IMR-90 (cell line): Measurements from ENCODE around the gene TRPM4. TPM values are rescaled to one million over a fixed set of nuclear protein-coding genes. Genes with fewer than 3 reads are reported as not detected.
A peak's percentile ranks its signal among the peaks of the same experiment; 100 is the strongest.

ENCODE experiments used
- ATAC-seq: fragments of 200-7000 bp; cut with Tn5 transposase; 2 replicates; pipeline ENCODE4 v1.9.1; 2020; ENCODE audit warnings: low read depth, mild to moderate bottlenecking, moderate library complexity
- BruUV-seq: library from RNA; stranded (reverse); fragments of 400-500 nt; replicated peaks from 2 replicates; lab custom pipeline; 2021; lab: Mats Ljungman, UMichigan
- CTCF ChIA-PET: fragments of 300-600 bp; formaldehyde crosslinking; extraction: SDS; loops from one replicate; lab custom pipeline; 2021; ENCODE audit warnings: antibody characterized with exemption; lab: Yijun Ruan, JAX
- POLR2A ChIA-PET: fragments of 300-600 bp; sonication (Branson Sonifier 250); formaldehyde crosslinking; loops from one replicate; lab custom pipeline; 2022; ENCODE audit warnings: antibody characterized with exemption; ENCODE audit not compliant: unreplicated experiment; lab: Charles Lee
- DNase-seq: peaks from one replicate; pipeline ENCODE4 v3.0.0; 2013
- H2AFZ ChIP-seq: replicated peaks from 2 replicates; pipeline ENCODE3; 2013; ENCODE audit warnings: low read length, mild to moderate bottlenecking; ENCODE audit not compliant: poor library complexity
- H2AK5ac ChIP-seq: 2 replicates; pipeline ENCODE4 v1.6.1; 2013; ENCODE audit warnings: low read depth, low read length, inconsistent platforms
- H2AK9ac ChIP-seq: replicated peaks from 2 replicates; pipeline ENCODE3; 2013; ENCODE audit warnings: mild to moderate bottlenecking, low read depth, low read length, moderate library complexity; ENCODE audit not compliant: poor library complexity
- H2BK120ac ChIP-seq: 2 replicates; pipeline ENCODE4 v1.6.1; 2013; ENCODE audit warnings: low read depth, low read length, inconsistent platforms
- H2BK15ac ChIP-seq: 3 replicates; pipeline ENCODE4 v1.6.1; 2013; ENCODE audit warnings: low read depth, low read length, inconsistent platforms
- H2BK20ac ChIP-seq: 2 replicates; pipeline ENCODE4 v1.6.1; 2013; ENCODE audit warnings: low read depth, mild to moderate bottlenecking, inconsistent platforms, low read length, moderate library complexity
- H2BK5ac ChIP-seq: 2 replicates; pipeline ENCODE4 v1.6.1; 2013; ENCODE audit warnings: mild to moderate bottlenecking, low read depth, low read length, inconsistent platforms; ENCODE audit not compliant: poor library complexity, severe bottlenecking
- H3K14ac ChIP-seq: replicated peaks from 2 replicates; pipeline ENCODE4 v1.6.1; 2013; ENCODE audit warnings: low read depth, low read length, inconsistent platforms
- H3K18ac ChIP-seq: 2 replicates; pipeline ENCODE4 v1.6.1; 2013; ENCODE audit warnings: low read depth, low read length, control low read depth
- H3K23ac ChIP-seq: 2 replicates; pipeline ENCODE4 v1.6.1; 2013; ENCODE audit warnings: low read depth, low read length, inconsistent platforms
- H3K27ac ChIP-seq: 2 replicates; pipeline ENCODE4 v1.5.1; 2013; ENCODE audit warnings: mild to moderate bottlenecking, control low read depth, low read length; ENCODE audit not compliant: insufficient read depth
- H3K27me3 ChIP-seq: 2 replicates; pipeline ENCODE4 v1.6.1; 2013; ENCODE audit warnings: low read length; ENCODE audit not compliant: control insufficient read depth, insufficient read depth
- H3K36me3 ChIP-seq: 2 replicates; pipeline ENCODE4 v1.6.1; 2013; ENCODE audit warnings: low read length, mixed read lengths; ENCODE audit not compliant: control insufficient read depth, insufficient read depth
- H3K4ac ChIP-seq: 2 replicates; pipeline ENCODE4 v1.6.1; 2013; ENCODE audit warnings: low read depth, low read length, inconsistent platforms
- H3K4me1 ChIP-seq: 2 replicates; pipeline ENCODE4 v1.6.1; 2013; ENCODE audit warnings: low read length, mixed read lengths; ENCODE audit not compliant: control insufficient read depth, insufficient read depth
- H3K4me2 ChIP-seq: 2 replicates; pipeline ENCODE4 v1.6.1; 2013; ENCODE audit warnings: low read depth, mild to moderate bottlenecking, control low read depth, low read length, moderate library complexity
- H3K4me3 ChIP-seq: 2 replicates; pipeline ENCODE4 v1.5.1; 2013; ENCODE audit warnings: low read depth, mild to moderate bottlenecking, control low read depth, low read length, moderate library complexity; ENCODE audit not compliant: insufficient read depth
- H3K56ac ChIP-seq: 2 replicates; pipeline ENCODE4 v1.6.1; 2013; ENCODE audit warnings: low read length, inconsistent platforms; ENCODE audit not compliant: insufficient read depth; ENCODE audit errors: extremely low read depth
- H3K79me1 ChIP-seq, 2 experiments: 2 replicates each; pipeline ENCODE4 v1.6.1; 2013; ENCODE audit warnings: low read length in 2 of 2, inconsistent platforms in 1 of 2, low read depth in 1 of 2
- H3K9ac ChIP-seq: 2 replicates; pipeline ENCODE4 v1.6.1; 2013; ENCODE audit warnings: low read depth, low read length, control low read depth
- H3K9me1 ChIP-seq: 2 replicates; pipeline ENCODE4 v1.6.1; 2013; ENCODE audit warnings: low read length, inconsistent platforms; ENCODE audit not compliant: insufficient read depth
- H3K9me3 ChIP-seq: 2 replicates; pipeline ENCODE4 v1.6.1; 2013; ENCODE audit warnings: low read length; ENCODE audit not compliant: control insufficient read depth, insufficient read depth
- H4K20me1 ChIP-seq: 2 replicates; pipeline ENCODE4 v1.6.1; 2013; ENCODE audit warnings: low read length, inconsistent platforms; ENCODE audit not compliant: insufficient read depth
- H4K5ac ChIP-seq: 2 replicates; pipeline ENCODE4 v1.6.1; 2013; ENCODE audit warnings: mild to moderate bottlenecking, low read depth, low read length, control low read depth
- H4K8ac ChIP-seq, 2 experiments: 2 replicates each; pipeline ENCODE4 v1.6.1; 2013; ENCODE audit warnings: low read depth in 2 of 2, low read length in 2 of 2, control low read depth in 1 of 2, inconsistent platforms in 1 of 2
- H4K91ac ChIP-seq: 2 replicates; pipeline ENCODE4 v1.6.1; 2013; ENCODE audit warnings: low read depth, low read length, inconsistent platforms; ENCODE audit not compliant: insufficient read depth
- BHLHE40 ChIP-seq: fragments of 150-350 bp; IDR thresholded peaks from 2 replicates; pipeline ENCODE4 v1.6.1; 2016; ENCODE audit warnings: mild to moderate bottlenecking, low read depth, low read length
- CHD1 ChIP-seq: IDR thresholded peaks from 2 replicates; pipeline ENCODE4 v1.6.1; 2012; ENCODE audit warnings: low read depth, low read length, improper control_type of control experiment
- CTCF ChIP-seq: conservative IDR thresholded peaks from 2 replicates; pipeline ENCODE4 v1.5.1; 2012; ENCODE audit warnings: mild to moderate bottlenecking, low read depth, low read length, improper control_type of control experiment
- ELK1 ChIP-seq: fragments of 150-350 bp; IDR thresholded peaks from 2 replicates; pipeline ENCODE4 v1.6.1; 2016; ENCODE audit warnings: low read depth, mild to moderate bottlenecking, low read length, moderate library complexity, borderline replicate concordance
- FOS ChIP-seq: fragments of 150-350 bp; IDR thresholded peaks from 2 replicates; pipeline ENCODE4 v1.6.1; 2016; ENCODE audit warnings: low read depth, low read length
- MAFK ChIP-seq: IDR thresholded peaks from 2 replicates; pipeline ENCODE4 v1.6.1; 2012; ENCODE audit warnings: low read depth, low read length, improper control_type of control experiment
- MAZ ChIP-seq: IDR thresholded peaks from 2 replicates; pipeline ENCODE4 v1.6.1; 2012; ENCODE audit warnings: low read depth, mild to moderate bottlenecking, low read length, improper control_type of control experiment, moderate library complexity, borderline replicate concordance
- MXI1 ChIP-seq: IDR thresholded peaks from 2 replicates; pipeline ENCODE4 v1.6.1; 2012; ENCODE audit warnings: low read depth, mild to moderate bottlenecking, low read length, moderate library complexity, borderline replicate concordance
- RFX5 ChIP-seq: IDR thresholded peaks from 2 replicates; pipeline ENCODE4 v1.8.0; 2012; ENCODE audit warnings: low read depth, mild to moderate bottlenecking, low read length, moderate library complexity
- SMC3 ChIP-seq: fragments of 150-350 bp; IDR thresholded peaks from 2 replicates; pipeline ENCODE4 v1.6.1; 2016; ENCODE audit warnings: low read depth, mild to moderate bottlenecking, antibody characterized with exemption, low read length, moderate library complexity
- WGBS, 2 experiments: methylation state at CpG; one replicate each; pipeline versions ENCODE4 v1.1.5 to v1.1.7; 2013; ENCODE audit warnings: missing lambda C conversion rate in 2 of 2; ENCODE audit not compliant: insufficient read length in 1 of 2; ENCODE audit errors: extremely low coverage in 2 of 2; 5-methylcytosine and 5-hydroxymethylcytosine counted together
- dilution Hi-C: fragments of 300-500 bp; cut with HindIII; formaldehyde crosslinking; loops from one replicate; pipeline ENCODE4 v1.14.3; 2018; ENCODE audit warnings: low sequenced_read_pairs; ENCODE audit not compliant: unreplicated experiment
- in situ Hi-C: fragments of 300-500 bp; cut with MboI; formaldehyde crosslinking; loops from 3 replicates; pipeline ENCODE4 v1.14.3; 2019; ENCODE audit warnings: low sequenced_read_pairs, inconsistent platforms, mixed read lengths
- intact Hi-C: fragments of 100-400 bp; cut with micrococcal nuclease; formaldehyde crosslinking; loops from 2 replicates; pipeline ENCODE4 v1.10.0; 2022
- polyA plus RNA-seq, 3 experiments: library from polyadenylated mRNA; depleted of rRNA; stranded (reverse); fragments of >200 nt; gene quantifications; 2 replicates each; pipeline ENCODE4 v1.2.3, GENCODE V29; 2012; ENCODE audit warnings: low replicate concordance in 1 of 3
- total RNA-seq: library from RNA; depleted of rRNA; stranded (reverse); fragments of >200 nt; gene quantifications from 2 replicates; pipeline ENCODE4 v1.2.3, GENCODE V29; 2012

Gene TRPM4
- total and polyA plus RNA-seq, 2 of the 4 experiments (the other 2 are of a cell fraction): 2.2 to 19.7 TPM

- peak overlapping the region; percentile 90 for H3K23ac ChIP-seq
- DNase-seq (peak; percentile 65), ATAC-seq (peak; percentile 65)
- peak overlapping the region; percentile 77 for H3K14ac ChIP-seq
- H2BK5ac ChIP-seq: no peak overlapping the region
- peak overlapping the region; percentile 91 for H3K4me2 ChIP-seq
- H3K18ac ChIP-seq: peak overlapping the region; percentile 35; the same call in 1 of the 2 replicates
- CTCF ChIA-PET: interaction anchor here (2.0 kb wide), 1 partner anchor 53 kb away, joined by 6 read pairs; no protein-coding TSS in a partner anchor
- peak overlapping the region; percentile 53 for H3K9ac ChIP-seq
- H2BK120ac ChIP-seq: peak overlapping the region; percentile 59
- 0 out of 2 replicates have a peak overlapping the region, but pooled peaks have one; percentile 24 for H2AK5ac ChIP-seq
- intact Hi-C loops: no loop called here
- H2BK15ac ChIP-seq: no peak overlapping the region; the same call in 1 of the 3 replicates
- no peak overlapping the region for H2BK20ac ChIP-seq
- H3K4me1 ChIP-seq: peaks cover 12% of the 10 kb centered on the region
- peak overlapping the region; percentile 54; the same call in 1 of the 2 replicates for H4K91ac ChIP-seq
- H2AK9ac ChIP-seq: peak overlapping the region; percentile 79
- TF ChIP-seq FOS: no peak
- TF ChIP-seq RFX5: no peak
- peak; percentile 79 for TF ChIP-seq MAZ
- TF ChIP-seq CTCF: no peak
- TF ChIP-seq CHD1: no peak; the same call in 1 of the 2 replicates
- no peak for TF ChIP-seq MAFK
- TF ChIP-seq MXI1: no peak
- TF ChIP-seq SMC3: no peak
- TF ChIP-seq ELK1: no peak
- TF ChIP-seq BHLHE40: peak; percentile 93
- no peaks in the 10 kb centered on the region for H4K20me1 ChIP-seq
- peak overlapping the region; percentile 98 for H2AFZ ChIP-seq
- H3K79me1 ChIP-seq: 0 out of 4 replicates have a peak, but pooled peaks cover 0 to 7% of the 10 kb centered on the region in 2 experiments
- H4K8ac ChIP-seq: peak overlapping the region in 1 of 2 experiments; percentile 70; a peak in 3 of 4 replicates
- no peaks in the 10 kb centered on the region for H3K9me1 ChIP-seq
- H3K4ac ChIP-seq: peak overlapping the region; percentile 69
- dilution Hi-C loops: no loop called here
- H3K9me3 ChIP-seq: no peaks in the 10 kb centered on the region
- peak overlapping the region; percentile 53 for H3K4me3 ChIP-seq
- in situ Hi-C loops: no loop called here
- POLR2A ChIA-PET: interaction anchor here (0.6 kb wide), 1 partner anchor 48 kb away, joined by 4 read pairs; no protein-coding TSS in a partner anchor
- no TSS peak for BruUV-seq
- WGBS, 2 experiments: 0% methylated on average over 11 of the region's 75 CpGs; no CpG with 5 or more reads in 1 of the 2 experiments
- peak overlapping the region; percentile 74; the same call in 1 of the 2 replicates for H3K56ac ChIP-seq
- H3K27me3 ChIP-seq: no peaks in the 10 kb centered on the region; the same call in 1 of the 2 replicates
- no peaks in the 10 kb centered on the region for H3K36me3 ChIP-seq
- H4K5ac ChIP-seq: 0 out of 2 replicates have a peak overlapping the region, but pooled peaks have one; percentile 2
- H3K27ac ChIP-seq: peak overlapping the region; percentile 13; the same call in 1 of the 2 replicates
Observed at GRCh38 chr19:49150106-49150943, 7.3 kb upstream of the TRPM4 start.
